MM.1S (cell line): ENCODE measurements around the gene NALCN.

Experiments
- CTCF ChIP-seq: fragments of 300-600 bp; sonication (generic); IDR thresholded peaks from 2 replicates; pipeline ENCODE4 v1.5.1; 2016; ENCODE audit warnings: antibody characterized with exemption, low read length, mixed read lengths
- EZH2phosphoT487 ChIP-seq: fragments of 300-600 bp; sonication (generic); IDR thresholded peaks from 2 replicates; pipeline ENCODE4 v1.6.1; 2018; ENCODE audit warnings: antibody characterized with exemption, low read length

DNA sequence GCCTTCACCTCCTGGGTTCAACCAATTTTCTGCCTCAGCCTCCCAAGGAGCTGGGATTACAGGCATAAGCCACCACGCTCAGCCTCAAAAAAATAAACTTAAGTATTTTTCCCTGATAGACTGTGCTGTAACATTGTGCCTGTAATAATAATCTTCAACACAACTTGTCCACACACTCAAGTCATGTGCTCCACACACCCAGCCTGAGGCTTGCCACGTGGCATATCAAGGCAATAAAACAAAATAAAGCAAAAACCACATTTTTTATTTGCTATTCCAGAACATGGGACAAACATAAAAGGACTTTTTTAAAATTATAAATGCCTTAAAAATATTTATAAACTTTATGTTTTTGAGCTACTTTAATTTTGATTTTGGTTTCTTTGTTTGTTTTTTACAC is 115.8 kb downstream of the NALCN start:
- TF ChIP-seq CTCF = no peak
- no peak for TF ChIP-seq EZH2phosphoT487
